ENCODE measurements around the gene TWIST2. TPM values are rescaled to one million over a fixed set of nuclear protein-coding genes. Genes with fewer than 3 reads are reported as not detected.

TWIST2 gene
- total RNA-seq, 1 experiment from 2014 or later = 0.22 TPM

- Histone ChIP-seq H3K23me2 (ENCODE audit: insufficient read length, low read depth, low read length, poor library complexity, severe bottlenecking) (no peaks in the 10 kb centered on the region), H3K14ac (ENCODE audit: insufficient read depth, low read length) (no peak overlapping the region), H2BK20ac (ENCODE audit: low read depth, low read length, poor library complexity, severe bottlenecking) (no peak overlapping the region), H2BK15ac (ENCODE audit: low read depth, low read length) (no peak overlapping the region), H3K18ac (ENCODE audit: insufficient read length, low read depth, low read length) (no peak overlapping the region), H3K27me3 (ENCODE audit: insufficient read depth, low read length) (no peaks in the 10 kb centered on the region; the same call in 1 of the 2 replicates), H2AFZ (ENCODE audit: low read length) (no peak overlapping the region), H3K9ac (ENCODE audit: extremely low read depth, insufficient read length, low read length) (no peak overlapping the region), H4K5ac (ENCODE audit: insufficient read length, low read depth, low read length) (no peak overlapping the region), H3K9me3 (ENCODE audit: control insufficient read depth, low read depth, low read length) (no peaks in the 10 kb centered on the region), H3K27ac (ENCODE audit: insufficient read length, low read depth, low read length) (no peak overlapping the region), H3K4ac (ENCODE audit: low read depth, low read length) (no peak overlapping the region), H3T11ph (ENCODE audit: low read length) (no peak overlapping the region), H3K4me2 (ENCODE audit: insufficient read depth, insufficient read length, low read length) (no peak overlapping the region), H2BK5ac (ENCODE audit: insufficient read length, low read length) (no peak overlapping the region), H3K4me1 (ENCODE audit: insufficient read depth, low read length) (no peaks in the 10 kb centered on the region; the same call in 1 of the 2 replicates), H3K79me1 (ENCODE audit: insufficient read depth, low read depth, low read length, poor library complexity, severe bottlenecking) (no peaks in the 10 kb centered on the region), H4K20me1 (ENCODE audit: control insufficient read depth, insufficient read depth, insufficient read length) (no peaks in the 10 kb centered on the region), H3K56ac (ENCODE audit: insufficient read length, low read depth, low read length) (no peak overlapping the region), H4K8ac (replicated peaks; ENCODE audit: insufficient read length, low read depth, low read length) (no peak overlapping the region), H2AK5ac (ENCODE audit: insufficient read length, low read length) (no peak overlapping the region), H2BK12ac (ENCODE audit: insufficient read length, low read depth, low read length) (no peak overlapping the region), H4K91ac (ENCODE audit: insufficient read length, low read depth, low read length) (no peak overlapping the region), H3K23ac (ENCODE audit: insufficient read length, low read depth, low read length) (no peak overlapping the region), H3K79me2 (ENCODE audit: insufficient read depth, low read length) (no peaks in the 10 kb centered on the region), H2BK120ac (ENCODE audit: low read depth, low read length, poor library complexity, severe bottlenecking) (no peak overlapping the region)
- H3K27me3 Mint-ChIP-seq (ENCODE audit: low read depth) = peaks cover 67% of the 10 kb centered on the region
- WGBS (ENCODE audit: extremely low coverage, insufficient read length, low lambda C conversion rate) = no CpG with 5 or more reads among the region's 16 CpGs
- H3K27ac Mint-ChIP-seq = no peak overlapping the region
- TF ChIP-seq, protein P1, sequence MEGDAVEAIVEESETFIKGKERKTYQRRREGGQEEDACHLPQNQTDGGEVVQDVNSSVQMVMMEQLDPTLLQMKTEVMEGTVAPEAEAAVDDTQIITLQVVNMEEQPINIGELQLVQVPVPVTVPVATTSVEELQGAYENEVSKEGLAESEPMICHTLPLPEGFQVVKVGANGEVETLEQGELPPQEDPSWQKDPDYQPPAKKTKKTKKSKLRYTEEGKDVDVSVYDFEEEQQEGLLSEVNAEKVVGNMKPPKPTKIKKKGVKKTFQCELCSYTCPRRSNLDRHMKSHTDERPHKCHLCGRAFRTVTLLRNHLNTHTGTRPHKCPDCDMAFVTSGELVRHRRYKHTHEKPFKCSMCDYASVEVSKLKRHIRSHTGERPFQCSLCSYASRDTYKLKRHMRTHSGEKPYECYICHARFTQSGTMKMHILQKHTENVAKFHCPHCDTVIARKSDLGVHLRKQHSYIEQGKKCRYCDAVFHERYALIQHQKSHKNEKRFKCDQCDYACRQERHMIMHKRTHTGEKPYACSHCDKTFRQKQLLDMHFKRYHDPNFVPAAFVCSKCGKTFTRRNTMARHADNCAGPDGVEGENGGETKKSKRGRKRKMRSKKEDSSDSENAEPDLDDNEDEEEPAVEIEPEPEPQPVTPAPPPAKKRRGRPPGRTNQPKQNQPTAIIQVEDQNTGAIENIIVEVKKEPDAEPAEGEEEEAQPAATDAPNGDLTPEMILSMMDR (conservative IDR thresholded peaks at IDR 0.05) = no peak
- DNase-seq = no peak
- peaks cover 8 to 14% of the 10 kb centered on the region in 2 experiments for H3K4me1 Mint-ChIP-seq
- H3K9me3 Mint-ChIP-seq = no peaks in the 10 kb centered on the region
- no peaks in the 10 kb centered on the region for H3K36me3 Mint-ChIP-seq (ENCODE audit: insufficient read depth in 1 of 3, low read depth in 3 of 3)
- H3K4me3 Mint-ChIP-seq = no peak overlapping the region
Observed at GRCh38 chr2:238856713-238857567, 9.1 kb downstream of the TWIST2 start.

All from H9 (cell line).